22Rv1 (cell line): ENCODE measurements around the gene TDP1.

Experiments
- ZFX ChIP-seq: fragments of 450-650 bp; IDR thresholded peaks from 2 replicates; pipeline ENCODE4 v1.6.1; 2017; ENCODE audit warnings: antibody characterized with exemption, borderline replicate concordance
- TF ChIP-seq, protein P1 (sequence below): fragments of 450-650 bp; IDR thresholded peaks from 2 replicates; pipeline ENCODE4 v1.5.1; 2017; ENCODE audit warnings: mild to moderate bottlenecking

DNA sequence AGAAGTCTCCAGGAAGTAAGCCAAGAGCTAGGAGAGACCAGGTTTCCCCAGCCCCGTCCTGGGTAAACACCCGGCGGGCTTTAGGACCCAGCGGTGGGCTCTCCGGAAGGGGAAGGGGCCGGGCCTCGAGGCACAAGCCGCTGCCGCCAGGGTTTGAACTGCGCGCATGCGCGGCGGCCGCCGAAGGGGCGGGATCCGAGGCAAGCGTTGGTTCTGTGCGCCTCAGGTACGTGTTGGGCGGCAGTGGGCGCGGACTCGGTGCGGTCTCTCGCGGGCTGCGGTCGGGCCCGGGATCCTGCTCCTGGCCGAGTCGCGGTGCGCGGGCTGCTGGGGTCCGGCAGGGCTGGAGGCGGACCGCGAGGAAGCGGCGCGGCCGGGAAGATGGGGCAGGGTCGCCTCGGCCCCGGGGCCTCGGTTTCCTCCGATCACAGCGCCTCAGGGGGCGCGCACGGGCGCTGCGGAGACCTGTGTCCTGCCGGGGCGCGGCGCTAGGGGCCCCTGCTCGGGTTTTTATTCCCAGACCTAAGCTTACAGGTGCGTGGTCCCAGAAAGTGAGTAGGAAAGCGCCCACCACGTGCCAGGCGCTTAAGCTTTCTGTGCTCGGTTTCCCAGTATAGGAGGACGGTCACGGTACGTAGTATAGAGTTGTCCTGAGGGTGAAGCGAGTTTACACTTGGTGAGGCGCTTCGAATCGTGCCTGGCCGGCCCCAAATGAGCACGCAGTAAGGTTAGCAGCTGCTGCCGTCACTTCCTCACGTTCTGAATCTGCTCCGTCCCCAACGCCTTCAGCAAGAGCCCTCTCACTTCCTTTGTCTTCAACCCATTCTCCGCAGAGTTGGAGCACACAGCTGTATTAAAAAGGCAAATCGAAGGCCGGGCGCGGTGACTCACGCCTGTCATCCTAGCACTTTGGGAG, at the start of gene TDP1:
- TF ChIP-seq, protein P1, sequence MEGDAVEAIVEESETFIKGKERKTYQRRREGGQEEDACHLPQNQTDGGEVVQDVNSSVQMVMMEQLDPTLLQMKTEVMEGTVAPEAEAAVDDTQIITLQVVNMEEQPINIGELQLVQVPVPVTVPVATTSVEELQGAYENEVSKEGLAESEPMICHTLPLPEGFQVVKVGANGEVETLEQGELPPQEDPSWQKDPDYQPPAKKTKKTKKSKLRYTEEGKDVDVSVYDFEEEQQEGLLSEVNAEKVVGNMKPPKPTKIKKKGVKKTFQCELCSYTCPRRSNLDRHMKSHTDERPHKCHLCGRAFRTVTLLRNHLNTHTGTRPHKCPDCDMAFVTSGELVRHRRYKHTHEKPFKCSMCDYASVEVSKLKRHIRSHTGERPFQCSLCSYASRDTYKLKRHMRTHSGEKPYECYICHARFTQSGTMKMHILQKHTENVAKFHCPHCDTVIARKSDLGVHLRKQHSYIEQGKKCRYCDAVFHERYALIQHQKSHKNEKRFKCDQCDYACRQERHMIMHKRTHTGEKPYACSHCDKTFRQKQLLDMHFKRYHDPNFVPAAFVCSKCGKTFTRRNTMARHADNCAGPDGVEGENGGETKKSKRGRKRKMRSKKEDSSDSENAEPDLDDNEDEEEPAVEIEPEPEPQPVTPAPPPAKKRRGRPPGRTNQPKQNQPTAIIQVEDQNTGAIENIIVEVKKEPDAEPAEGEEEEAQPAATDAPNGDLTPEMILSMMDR = peak; percentile 36
- TF ChIP-seq ZFX = no peak
